A673 (cell line): ENCODE results near the gene CACNA2D3. TPM values are rescaled to one million over a fixed set of nuclear protein-coding genes. Genes with fewer than 3 reads are reported as not detected.

Experiments
- BruUV-seq: library from RNA; stranded (reverse); fragments of 400-500 nt; replicated peaks from 2 replicates; lab custom pipeline; 2021; lab: Mats Ljungman, UMichigan
- CTCF ChIA-PET: fragments of 300-600 bp; sonication (Branson Sonifier 250); formaldehyde crosslinking; loops from one replicate; lab custom pipeline; 2022; ENCODE audit warnings: antibody characterized with exemption; lab: Charles Lee
- POLR2A ChIA-PET: fragments of 300-600 bp; sonication (Branson Sonifier 250); formaldehyde crosslinking; loops from one replicate; lab custom pipeline; 2022; ENCODE audit warnings: antibody characterized with exemption; ENCODE audit not compliant: low non-redundant PET; lab: Charles Lee
- DNase-seq: peaks from one replicate; pipeline ENCODE4 v3.0.0-alpha.2; 2015; ENCODE audit warnings: low spot score
- H3K27ac ChIP-seq: fragments of 200-600 bp; sonication (generic); 2 replicates; pipeline ENCODE4 v1.5.1; 2016; ENCODE audit warnings: mixed run types, low read depth, mild to moderate bottlenecking, mixed read lengths, antibody characterized with exemption, low read length; ENCODE audit not compliant: poor library complexity, severe bottlenecking
- H3K27me3 ChIP-seq: fragments of 200-600 bp; sonication (generic); replicated peaks from 2 replicates; pipeline ENCODE4 v1.6.1; 2017; ENCODE audit warnings: mixed run types, low read depth, mild to moderate bottlenecking, mixed read lengths, antibody characterized with exemption, low read length; ENCODE audit not compliant: insufficient read depth, poor library complexity
- H3K36me3 ChIP-seq: fragments of 200-600 bp; sonication (generic); 2 replicates; pipeline ENCODE4 v1.6.1; 2016; ENCODE audit warnings: mixed run types, mild to moderate bottlenecking, mixed read lengths, antibody characterized with exemption, low read length; ENCODE audit not compliant: insufficient read depth, poor library complexity, severe bottlenecking
- H3K4me1 ChIP-seq: fragments of 200-600 bp; sonication (generic); 2 replicates; pipeline ENCODE4 v1.6.1; 2017; ENCODE audit warnings: mixed run types, mild to moderate bottlenecking, mixed read lengths, antibody characterized with exemption, low read length; ENCODE audit not compliant: insufficient read depth, poor library complexity, severe bottlenecking
- H3K4me3 ChIP-seq: fragments of 200-600 bp; sonication (generic); 2 replicates; pipeline ENCODE4 v1.5.1; 2016; ENCODE audit warnings: low read depth, mixed run types, mild to moderate bottlenecking, mixed read lengths, low read length; ENCODE audit not compliant: poor library complexity, severe bottlenecking
- H3K9me3 ChIP-seq: fragments of 200-600 bp; sonication (generic); 2 replicates; pipeline ENCODE4 v1.6.1; 2016; ENCODE audit warnings: mixed run types, low read depth, mild to moderate bottlenecking, mixed read lengths, antibody characterized with exemption, low read length; ENCODE audit not compliant: poor library complexity, severe bottlenecking
- CTCF ChIP-seq: fragments of 300-800, 200-600 bp; sonication (generic); conservative IDR thresholded peaks from 2 replicates; pipeline ENCODE4 v1.5.1; 2017; ENCODE audit warnings: low read depth, mild to moderate bottlenecking, antibody characterized with exemption, low read length, moderate library complexity, mixed read lengths
- EZH2 ChIP-seq: fragments of 200-600 bp; sonication (generic); IDR thresholded peaks from 2 replicates; pipeline ENCODE4 v1.6.1; 2017; ENCODE audit warnings: borderline replicate concordance, low read depth, mild to moderate bottlenecking, mixed read lengths, antibody characterized with exemption, low read length; ENCODE audit not compliant: poor library complexity, severe bottlenecking
- intact Hi-C: fragments of 100-400 bp; cut with micrococcal nuclease; formaldehyde crosslinking; loops from one replicate; pipeline ENCODE4 v1.10.0; 2022; ENCODE audit not compliant: unreplicated experiment
- total RNA-seq: library from RNA; stranded (reverse); gene quantifications from 2 replicates; pipeline ENCODE4 v1.2.3, GENCODE V29; 2021

CACNA2D3 gene
- total RNA-seq, 1 experiment from 2014 or later: not detected

GRCh38 chr3:54366007-54366750, 243.8 kb downstream of the CACNA2D3 start:
- no peak for DNase-seq
- POLR2A ChIA-PET: no interaction called here
- Histone ChIP-seq H3K4me1 (no peaks in the 10 kb centered on the region), H3K9me3 (no peaks in the 10 kb centered on the region), H3K27me3 (no peaks in the 10 kb centered on the region), H3K4me3 (no peak overlapping the region), H3K27ac (no peak overlapping the region), H3K36me3 (no peaks in the 10 kb centered on the region)
- TF ChIP-seq CTCF (no peak), EZH2 (no peak)
- CTCF ChIA-PET: no interaction called here
- BruUV-seq: no TSS peak
- intact Hi-C loops: no loop called here

GRCh38 chr3:54366839-54367238, 244.5 kb downstream of the CACNA2D3 start:
- no peak overlapping the region for H3K27ac ChIP-seq
- intact Hi-C loops: no loop called here
- no peak overlapping the region for H3K4me3 ChIP-seq
- TF ChIP-seq CTCF: no peak
- no peak for TF ChIP-seq EZH2
- no peaks in the 10 kb centered on the region for H3K9me3 ChIP-seq
- no peaks in the 10 kb centered on the region for H3K36me3 ChIP-seq
- no peak for DNase-seq
- no peaks in the 10 kb centered on the region for H3K27me3 ChIP-seq
- ChIA-PET CTCF (no interaction called here), POLR2A (no interaction called here)
- no peaks in the 10 kb centered on the region for H3K4me1 ChIP-seq
- BruUV-seq: no TSS peak

- H3K9me3 ChIP-seq: no peaks in the 10 kb centered on the region
- intact Hi-C loops: no loop called here
- no peaks in the 10 kb centered on the region for H3K27me3 ChIP-seq
- no TSS peak for BruUV-seq
- POLR2A ChIA-PET: no interaction called here
- no peak for DNase-seq
- no peak overlapping the region for H3K27ac ChIP-seq
- H3K4me3 ChIP-seq: no peak overlapping the region
- H3K36me3 ChIP-seq: no peaks in the 10 kb centered on the region
- CTCF ChIA-PET: no interaction called here
- H3K4me1 ChIP-seq: no peaks in the 10 kb centered on the region
- TF ChIP-seq EZH2 (no peak), CTCF (no peak)
Observed at GRCh38 chr3:54372232-54372631, 249.9 kb downstream of the CACNA2D3 start.
